Measurements from ENCODE around the gene KRT33A. TPM values are rescaled to one million over a fixed set of nuclear protein-coding genes. Genes with fewer than 3 reads are reported as not detected.

The KRT33A gene
- total RNA-seq, 1 donor from 2014 or later, result not detected

DNA sequence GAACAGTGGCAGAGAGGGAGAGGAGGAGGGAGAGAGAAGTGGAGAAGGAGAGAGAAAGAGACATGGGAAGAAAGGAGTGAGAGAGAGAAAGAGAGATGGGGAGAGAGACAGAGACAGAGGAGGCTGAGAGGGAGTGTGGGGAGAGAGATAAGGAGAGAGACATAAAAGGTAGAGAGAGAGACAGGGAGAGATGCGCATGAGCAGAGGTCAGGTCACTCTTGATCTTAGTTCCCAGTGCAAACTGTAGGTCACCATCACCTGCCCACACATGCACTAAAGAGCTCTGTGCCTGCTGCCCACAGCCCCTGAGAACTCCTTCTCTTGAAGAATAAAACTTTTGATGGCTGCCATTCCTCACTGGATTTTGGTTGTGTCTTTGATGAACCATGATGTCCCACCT is 14.9 kb downstream of the KRT33A start:
- TF ChIP-seq, protein P1, sequence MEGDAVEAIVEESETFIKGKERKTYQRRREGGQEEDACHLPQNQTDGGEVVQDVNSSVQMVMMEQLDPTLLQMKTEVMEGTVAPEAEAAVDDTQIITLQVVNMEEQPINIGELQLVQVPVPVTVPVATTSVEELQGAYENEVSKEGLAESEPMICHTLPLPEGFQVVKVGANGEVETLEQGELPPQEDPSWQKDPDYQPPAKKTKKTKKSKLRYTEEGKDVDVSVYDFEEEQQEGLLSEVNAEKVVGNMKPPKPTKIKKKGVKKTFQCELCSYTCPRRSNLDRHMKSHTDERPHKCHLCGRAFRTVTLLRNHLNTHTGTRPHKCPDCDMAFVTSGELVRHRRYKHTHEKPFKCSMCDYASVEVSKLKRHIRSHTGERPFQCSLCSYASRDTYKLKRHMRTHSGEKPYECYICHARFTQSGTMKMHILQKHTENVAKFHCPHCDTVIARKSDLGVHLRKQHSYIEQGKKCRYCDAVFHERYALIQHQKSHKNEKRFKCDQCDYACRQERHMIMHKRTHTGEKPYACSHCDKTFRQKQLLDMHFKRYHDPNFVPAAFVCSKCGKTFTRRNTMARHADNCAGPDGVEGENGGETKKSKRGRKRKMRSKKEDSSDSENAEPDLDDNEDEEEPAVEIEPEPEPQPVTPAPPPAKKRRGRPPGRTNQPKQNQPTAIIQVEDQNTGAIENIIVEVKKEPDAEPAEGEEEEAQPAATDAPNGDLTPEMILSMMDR (IDR thresholded peaks at IDR 0.05; ENCODE audit: unreplicated experiment), result no peak
- peaks cover 22% of the 10 kb centered on the region for H3K4me1 Mint-ChIP-seq
- H3K4me3 Mint-ChIP-seq, result no peak overlapping the region
- no peak for DNase-seq (ENCODE audit: low spot score in 2 of 2, unreplicated experiment in 2 of 2)
- no peak overlapping the region for H3K27ac Mint-ChIP-seq
- H3K36me3 Mint-ChIP-seq, result no peaks in the 10 kb centered on the region
- H3K9me3 Mint-ChIP-seq, result no peaks in the 10 kb centered on the region
- H3K27me3 Mint-ChIP-seq (ENCODE audit: low read depth), result no peaks in the 10 kb centered on the region

DNA sequence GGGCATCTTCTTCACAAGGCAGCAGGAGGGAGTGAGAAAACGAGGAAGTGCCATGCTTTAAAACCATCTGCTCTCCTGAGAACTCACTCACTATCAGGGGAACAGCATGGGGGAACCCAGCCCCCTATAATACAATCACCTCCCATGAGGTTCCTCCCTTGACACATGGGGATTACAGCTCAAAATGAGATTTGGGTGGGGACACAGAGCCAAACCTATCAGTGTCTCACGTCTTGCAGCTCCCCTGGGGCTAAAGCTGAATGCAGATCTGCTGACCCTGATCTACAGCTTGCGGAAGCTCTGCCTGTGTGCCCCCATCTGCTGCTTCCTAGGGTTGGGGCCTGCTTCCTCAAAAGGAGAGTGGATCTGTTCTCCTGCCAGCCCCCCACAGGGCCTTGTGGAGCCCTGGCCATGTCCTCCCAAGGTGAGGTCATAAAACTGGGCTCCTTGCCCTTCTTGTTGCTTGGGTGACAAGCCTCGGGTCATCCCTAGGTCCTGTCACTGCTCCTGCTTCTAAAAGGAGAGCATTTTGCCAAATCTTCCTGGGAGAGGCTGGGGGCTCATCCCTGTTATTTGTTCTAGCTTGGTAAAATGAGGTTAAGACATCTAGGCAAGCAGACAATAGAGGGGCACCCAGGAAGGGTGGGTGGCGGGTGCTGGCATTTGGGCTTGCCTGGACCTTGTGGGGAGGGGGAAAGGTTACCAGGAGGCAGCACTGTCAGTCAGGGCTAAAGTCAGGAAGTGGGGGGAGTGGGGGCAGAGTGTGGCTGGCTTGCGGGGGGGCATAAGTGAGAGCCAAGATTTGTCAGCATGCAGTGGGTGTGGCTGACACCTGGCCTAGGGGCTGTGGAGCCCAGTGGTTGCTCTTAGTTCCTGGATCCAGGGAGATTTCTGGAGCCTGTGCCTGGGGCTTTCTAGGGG is 16.0 kb downstream of the KRT33A start:
- TF ChIP-seq, protein P1 (IDR thresholded peaks at IDR 0.05; ENCODE audit: unreplicated experiment), result no peak
- no peak for DNase-seq (ENCODE audit: low spot score in 2 of 2, unreplicated experiment in 2 of 2)
- H3K27ac Mint-ChIP-seq, result no peak overlapping the region
- peaks cover 14% of the 10 kb centered on the region for H3K4me1 Mint-ChIP-seq
- H3K9me3 Mint-ChIP-seq, result no peaks in the 10 kb centered on the region
- no peak overlapping the region for H3K4me3 Mint-ChIP-seq
- H3K36me3 Mint-ChIP-seq, result no peaks in the 10 kb centered on the region
- H3K27me3 Mint-ChIP-seq (ENCODE audit: low read depth), result no peaks in the 10 kb centered on the region

DNA sequence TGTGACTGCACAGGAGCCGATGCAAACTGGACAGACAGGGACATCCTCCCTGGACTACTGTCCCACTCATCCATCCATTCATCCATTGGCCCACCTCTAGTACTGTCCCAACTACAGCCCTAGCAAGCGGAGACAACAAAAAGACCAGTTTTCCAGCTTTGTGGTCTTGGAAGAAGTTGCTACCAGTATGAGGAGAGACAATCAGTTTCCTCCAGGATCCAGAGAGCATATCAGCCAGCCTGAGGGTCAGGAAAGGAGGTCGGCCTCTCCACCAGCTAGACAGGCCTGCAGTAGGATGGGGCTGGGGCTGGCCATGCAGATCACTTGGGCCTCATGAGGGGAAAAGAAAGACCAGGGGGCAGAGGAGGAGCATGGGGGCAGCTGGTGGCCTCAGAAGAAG is 16.8 kb downstream of the KRT33A start:
- Mint-ChIP-seq H3K4me1 (peaks cover 9% of the 10 kb centered on the region), H3K27me3 (ENCODE audit: low read depth) (no peaks in the 10 kb centered on the region), H3K36me3 (no peaks in the 10 kb centered on the region), H3K4me3 (no peak overlapping the region), H3K9me3 (no peaks in the 10 kb centered on the region), H3K27ac (no peak overlapping the region)
- no peak for DNase-seq (ENCODE audit: low spot score in 2 of 2, unreplicated experiment in 2 of 2)
- TF ChIP-seq, protein P1 (IDR thresholded peaks at IDR 0.05; ENCODE audit: unreplicated experiment), result no peak

DNA sequence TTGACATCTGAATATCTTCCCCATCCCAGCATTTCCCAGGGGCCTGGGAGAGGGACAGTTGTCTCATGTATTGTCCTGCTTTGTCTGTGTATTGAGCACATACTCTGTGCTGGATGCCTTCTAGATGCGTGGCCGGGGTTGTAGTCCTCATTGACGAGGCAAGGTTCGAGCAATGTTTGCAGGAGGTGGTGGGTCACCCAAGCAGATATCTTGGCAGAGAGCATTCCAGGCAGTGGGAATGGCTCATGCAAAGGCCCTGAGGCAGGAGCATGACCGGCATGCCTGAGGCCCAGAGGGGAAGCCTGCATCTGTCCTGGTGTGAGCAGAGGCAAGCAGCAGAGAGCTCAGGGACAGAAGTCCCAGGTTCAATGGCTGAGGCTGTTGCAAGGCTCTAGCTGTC is 17.5 kb downstream of the KRT33A start:
- Mint-ChIP-seq H3K4me1 (peaks cover 10% of the 10 kb centered on the region), H3K36me3 (no peaks in the 10 kb centered on the region)

DNA sequence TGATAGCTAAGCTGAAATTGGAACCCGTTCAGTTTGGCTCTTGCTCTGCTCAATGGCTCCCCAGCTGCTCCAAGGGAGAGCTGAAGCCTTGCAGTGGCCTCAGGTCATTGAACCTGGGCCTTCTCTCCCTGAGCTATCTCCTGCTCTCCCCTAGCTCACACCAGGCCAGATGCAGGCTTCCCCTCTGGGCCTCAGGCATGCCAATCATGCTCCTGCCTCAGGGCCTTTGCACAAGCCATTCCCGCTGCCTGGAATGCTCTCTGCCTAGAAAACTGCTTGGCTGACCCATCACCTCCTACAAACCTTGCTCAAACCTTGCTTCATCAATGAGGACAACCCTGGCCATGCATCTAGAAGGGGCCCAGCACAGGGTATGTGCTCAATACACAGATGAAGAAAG is 18.4 kb downstream of the KRT33A start:
- no peak overlapping the region for H3K4me3 Mint-ChIP-seq
- no peak for DNase-seq (ENCODE audit: low spot score in 2 of 2, unreplicated experiment in 2 of 2)
- no peaks in the 10 kb centered on the region for H3K27me3 Mint-ChIP-seq (ENCODE audit: low read depth)
- TF ChIP-seq, protein P1 (IDR thresholded peaks at IDR 0.05; ENCODE audit: unreplicated experiment), result no peak
- no peaks in the 10 kb centered on the region for H3K36me3 Mint-ChIP-seq
- no peak overlapping the region for H3K27ac Mint-ChIP-seq
- peaks cover 10% of the 10 kb centered on the region for H3K4me1 Mint-ChIP-seq
- no peaks in the 10 kb centered on the region for H3K9me3 Mint-ChIP-seq

More for the DNA sequence above, 17.5 kb downstream of the KRT33A start:
- DNase-seq (ENCODE audit: low spot score in 2 of 2, unreplicated experiment in 2 of 2), result no peak
- Mint-ChIP-seq H3K27me3 (ENCODE audit: low read depth) (no peaks in the 10 kb centered on the region), H3K4me3 (no peak overlapping the region), H3K27ac (no peak overlapping the region), H3K9me3 (no peaks in the 10 kb centered on the region)
- TF ChIP-seq, protein P1 (IDR thresholded peaks at IDR 0.05; ENCODE audit: unreplicated experiment), result no peak

Measured in mesothelial cell of epicardium (in vitro differentiated cells).